Endothelial cell of umbilical vein (primary cell): ENCODE results near the gene ZNF77. TPM values are rescaled to one million over a fixed set of nuclear protein-coding genes. Genes with fewer than 3 reads are reported as not detected.

Experiments used
- BruUV-seq: library from RNA; stranded (reverse); fragments of 400-500 nt; replicated peaks from 2 replicates; lab custom pipeline; 2021; lab: Mats Ljungman, UMichigan
- CTCF ChIA-PET: fragments of 300-600, 350-600 bp; sonication (Branson Sonifier 250); formaldehyde crosslinking; loops from one replicate; lab custom pipeline; 2021; ENCODE audit warnings: antibody characterized with exemption, inconsistent platforms; lab: Charles Lee
- POLR2A ChIA-PET: fragments of 300-600, 350-600 bp; sonication (Branson Sonifier 250); formaldehyde crosslinking; loops from one replicate; lab custom pipeline; 2021; ENCODE audit warnings: antibody characterized with exemption, inconsistent platforms; lab: Charles Lee
- DNase-seq: peaks from one replicate; pipeline ENCODE4 v3.0.0-alpha.2; 2011; ENCODE audit warnings: low read depth, low spot score
- FAIRE-seq: peaks from 2 replicates; lab custom pipeline; 2011; peaks lifted over from hg19 to GRCh38; lab: Jason Lieb, UNC
- H2AFZ ChIP-seq: 2 replicates; pipeline ENCODE4 v1.6.0; 2012; ENCODE audit warnings: low read depth, low read length, control low read depth, inconsistent platforms
- H3K27ac ChIP-seq: 2 replicates; pipeline ENCODE4 v1.5.1; 2011; ENCODE audit warnings: low read depth, mild to moderate bottlenecking, control low read depth, low read length, moderate library complexity; ENCODE audit not compliant: insufficient read depth
- H3K27me3 ChIP-seq, 2 experiments: 2 replicates each; pipeline versions ENCODE4 v1.6.0 to v1.6.1; 2011; ENCODE audit warnings: low read length in 2 of 2, mixed read lengths in 1 of 2; ENCODE audit not compliant: control insufficient read depth in 2 of 2, insufficient read depth in 2 of 2
- H3K36me3 ChIP-seq, 2 experiments: 2 replicates in 1 of 2; 3 replicates in 1 of 2; pipeline ENCODE4 v1.5.1; 2011; ENCODE audit warnings: low read length in 2 of 2, mild to moderate bottlenecking in 1 of 2, moderate library complexity in 1 of 2; ENCODE audit not compliant: control insufficient read depth in 2 of 2, insufficient read depth in 2 of 2; ENCODE audit errors: extremely low read depth in 1 of 2
- H3K4me1 ChIP-seq: 3 replicates; pipeline ENCODE4 v1.5.1; 2011; ENCODE audit warnings: mild to moderate bottlenecking, low read length; ENCODE audit not compliant: control insufficient read depth, insufficient read depth; ENCODE audit errors: extremely low read depth
- H3K4me2 ChIP-seq: 2 replicates; pipeline ENCODE4 v1.6.1; 2011; ENCODE audit warnings: low read length, control low read depth, mixed read lengths; ENCODE audit not compliant: insufficient read depth
- H3K4me3 ChIP-seq, 3 experiments: fragments of 200-600 bp in 1 of 3; sonication (generic), shearing (Covaris generic) in 1 of 3; replicated peaks in 1 of 3; 2 replicates each; pipeline ENCODE4 v1.5.1; 2011 to 2016; ENCODE audit warnings: control low read depth in 3 of 3, low read length in 3 of 3, mild to moderate bottlenecking in 2 of 3, inconsistent platforms in 1 of 3, low read depth in 1 of 3, moderate library complexity in 1 of 3; ENCODE audit not compliant: insufficient read depth in 1 of 3
- H3K79me2 ChIP-seq: 2 replicates; pipeline ENCODE4 v1.6.0; 2012; ENCODE audit warnings: low read length, inconsistent platforms; ENCODE audit not compliant: control insufficient read depth, insufficient read depth
- H3K9ac ChIP-seq: replicated peaks from 2 replicates; pipeline ENCODE3; 2011; ENCODE audit warnings: low read length, control low read depth; ENCODE audit not compliant: insufficient read depth; ENCODE audit errors: extremely low read depth
- H3K9me1 ChIP-seq: replicated peaks from 3 replicates; pipeline ENCODE4 v1.6.0; 2011; ENCODE audit warnings: mild to moderate bottlenecking, low read length; ENCODE audit not compliant: control insufficient read depth, insufficient read depth; ENCODE audit errors: extremely low read depth
- H3K9me3 ChIP-seq: replicated peaks from 2 replicates; pipeline ENCODE4 v1.5.1; 2012; ENCODE audit warnings: low read length, inconsistent platforms; ENCODE audit not compliant: control insufficient read depth, insufficient read depth
- H4K20me1 ChIP-seq: replicated peaks from 2 replicates; pipeline ENCODE3; 2011; ENCODE audit warnings: mild to moderate bottlenecking, low read length; ENCODE audit not compliant: control insufficient read depth, insufficient read depth; ENCODE audit errors: extremely low read depth
- CTCF ChIP-seq, 2 donors: IDR thresholded peaks; 1 replicate in 1 of 2; 2 replicates in 1 of 2; pipeline ENCODE4 v1.5.1; 2011; ENCODE audit warnings: low read length in 2 of 2, mild to moderate bottlenecking in 2 of 2, moderate library complexity in 2 of 2, control low read depth in 1 of 2, inconsistent platforms in 1 of 2, low read depth in 1 of 2; ENCODE audit not compliant: insufficient read depth in 1 of 2; ENCODE audit errors: extremely low read depth in 1 of 2
- FOS ChIP-seq: IDR thresholded peaks from 2 replicates; pipeline ENCODE4 v1.6.1; 2011; ENCODE audit warnings: mild to moderate bottlenecking, low read length, moderate library complexity, borderline replicate concordance; ENCODE audit not compliant: insufficient read depth
- GATA2 ChIP-seq: IDR thresholded peaks from 2 replicates; pipeline ENCODE4 v1.7.0; 2011; ENCODE audit warnings: low read depth, mild to moderate bottlenecking, moderate library complexity, mixed read lengths, low read length; ENCODE audit not compliant: insufficient read length, insufficient read depth
- JUN ChIP-seq: IDR thresholded peaks from 2 replicates; pipeline ENCODE4 v1.6.1; 2011; ENCODE audit warnings: borderline replicate concordance, low read depth; ENCODE audit not compliant: insufficient read length, insufficient read depth
- MAX ChIP-seq: IDR thresholded peaks from 2 replicates; pipeline ENCODE4 v1.6.1; 2011; ENCODE audit not compliant: insufficient read depth, insufficient read length
- MYC ChIP-seq: IDR thresholded peaks from one replicate; pipeline ENCODE4 v1.6.1; 2011; ENCODE audit warnings: mild to moderate bottlenecking, low read depth, low read length
- POLR2A ChIP-seq: IDR thresholded peaks from 2 replicates; pipeline ENCODE4 v1.6.1; 2012; ENCODE audit warnings: low read depth, mild to moderate bottlenecking, control low read depth, low read length
- POLR2AphosphoS5 ChIP-seq: IDR thresholded peaks from 2 replicates; pipeline ENCODE4 v1.6.1; 2012; ENCODE audit warnings: low read depth, mild to moderate bottlenecking, control low read depth, low read length, moderate library complexity; ENCODE audit not compliant: insufficient read depth
- dilution Hi-C: fragments of 300-500 bp; cut with MboI; formaldehyde crosslinking; loops from one replicate; pipeline ENCODE4 v1.15.0; 2019; ENCODE audit warnings: low sequenced_read_pairs; ENCODE audit not compliant: extremely low pct_ligation_motif_present
- intact Hi-C: fragments of 100-400 bp; cut with micrococcal nuclease; formaldehyde crosslinking; loops from one replicate; pipeline ENCODE4 v1.10.0; 2022
- polyA plus RNA-seq, 4 experiments: library from polyadenylated mRNA; depleted of rRNA in 3 of 4; stranded (reverse) in 3 of 4; unstranded in 1 of 4; fragments of >200 nt; gene quantifications; 2 replicates each; pipeline versions ENCODE4 v1.2.1 to v1.2.3, GENCODE V29; 2011 to 2012; ENCODE audit warnings: missing spikeins in 1 of 4
- total RNA-seq: library from RNA; stranded (reverse); gene quantifications from 2 replicates; pipeline ENCODE4 v1.2.3, GENCODE V29; 2021

Gene ZNF77
- total and polyA plus RNA-seq, 2 donors (not counting 3 experiments of a cell fraction or from before 2014, with no cell fraction given), result 5.9 to 10.2 TPM

- TSS peak; percentile 77 for BruUV-seq
- peak; percentile 4 for TF ChIP-seq FOS
- no peak for TF ChIP-seq CTCF (IDR thresholded peaks at IDR 0.05; ENCODE audit: extremely low read depth in 1 of 2, insufficient read depth in 1 of 2, low read depth in 1 of 2, low read length in 2 of 2)
- no peak for TF ChIP-seq POLR2A
- no peak for TF ChIP-seq MAX
- TF ChIP-seq MYC, result no peak
- peak; percentile 98 for TF ChIP-seq POLR2AphosphoS5
- TF ChIP-seq JUN, result peak; percentile 40
- TF ChIP-seq GATA2, result peak; percentile 99
- H3K36me3 ChIP-seq, result no peaks in the 10 kb centered on the region
- H3K27me3 ChIP-seq, result no peaks in the 10 kb centered on the region
- POLR2A ChIA-PET, result interaction anchor here (0.5 to 2.2 kb wide), 9 partner anchors 49 to 474 kb away, joined by 3 to 16 read pairs (median 6); partner anchors contain the start of genes GADD45B and ZNF57
- H3K9me3 ChIP-seq, result no peaks in the 10 kb centered on the region
- H3K27ac ChIP-seq, result peak overlapping the region; percentile 95
- peak overlapping the region; percentile 16 to 82 (median 57) for H3K4me3 ChIP-seq
- FAIRE-seq, result peak; percentile 99
- peak overlapping the region; percentile 80 for H3K4me2 ChIP-seq
- H2AFZ ChIP-seq, result no peak overlapping the region
- H3K9ac ChIP-seq, result peak overlapping the region; percentile 94
- no peaks in the 10 kb centered on the region for H3K79me2 ChIP-seq
- dilution Hi-C loops, result no loop called here
- peak; percentile 99 for DNase-seq
- no peaks in the 10 kb centered on the region for H3K9me1 ChIP-seq
- no peaks in the 10 kb centered on the region for H4K20me1 ChIP-seq
- peaks cover 27% of the 10 kb centered on the region for H3K4me1 ChIP-seq
- CTCF ChIA-PET, result interaction anchor here (0.6 to 4.7 kb wide), 33 partner anchors 8 to 352 kb away, joined by 3 to 105 read pairs (median 6); partner anchors contain the start of genes TLE6, ZNF555 and ZNF57
- intact Hi-C loops, result loop anchor here (1.0 to 2.0 kb wide), 11 partner anchors 22 to 302 kb away; partner anchors contain the start of genes THOP1, ZNF555 and ZNF57
Observed at GRCh38 chr19:2949939-2950285, 5.1 kb upstream of the ZNF77 start.
